ENCODE data around the gene RRP1. TPM values are rescaled to one million over a fixed set of nuclear protein-coding genes. Genes with fewer than 3 reads are reported as not detected.

RRP1 gene
- total RNA-seq, 1 experiment from 2014 or later: 53.9 TPM

- TF ChIP-seq JUND (IDR thresholded peaks at IDR 0.05) (no peak), CBX3 (IDR thresholded peaks at IDR 0.05; ENCODE audit: low read depth) (no peak), YY1 (IDR thresholded peaks at IDR 0.05; ENCODE audit: extremely low read depth, insufficient replicate concordance, low read depth, low read length) (no peak), CTCF (IDR thresholded peaks at IDR 0.05 in 2 of 3, conservative IDR thresholded peaks at IDR 0.05 in 1 of 3; ENCODE audit: borderline replicate concordance in 1 of 3, insufficient read depth in 1 of 3, low read depth in 2 of 3, low read length in 2 of 3) (no peak), SRF (IDR thresholded peaks at IDR 0.05; ENCODE audit: low read depth) (no peak), CEBPB (IDR thresholded peaks at IDR 0.05; ENCODE audit: low read depth) (no peak), SP1 (IDR thresholded peaks at IDR 0.05; ENCODE audit: low read depth) (no peak), RAD21 (IDR thresholded peaks at IDR 0.05; ENCODE audit: low read depth) (no peak), TCF7L2 (IDR thresholded peaks at IDR 0.05; ENCODE audit: borderline replicate concordance, extremely low read depth, insufficient read depth, insufficient read length) (no peak), REST (IDR thresholded peaks at IDR 0.05; ENCODE audit: low read depth) (no peak), EZH2phosphoT487 (IDR thresholded peaks at IDR 0.05; ENCODE audit: borderline replicate concordance) (no peak), SIN3A (IDR thresholded peaks at IDR 0.05; ENCODE audit: low read depth) (no peak), ELF1 (IDR thresholded peaks at IDR 0.05; ENCODE audit: borderline replicate concordance, low read depth) (no peak), ZBTB33 (IDR thresholded peaks at IDR 0.05; ENCODE audit: extremely low read depth, insufficient replicate concordance, low read length) (no peak), MAX (IDR thresholded peaks at IDR 0.05) (no peak), FOSL1 (IDR thresholded peaks at IDR 0.05; ENCODE audit: low read depth) (no peak), POLR2A (IDR thresholded peaks at IDR 0.05; ENCODE audit: borderline replicate concordance, extremely low read depth, insufficient read depth, insufficient read length) (no peak), ZNF274 (IDR thresholded peaks at IDR 0.05; ENCODE audit: low read depth, low read length) (no peak), POLR2AphosphoS5 (IDR thresholded peaks at IDR 0.05; ENCODE audit: low read depth, low read length) (no peak)
- ATAC-seq: no peak
- CTCF ChIA-PET: no interaction called here
Measured at GRCh38 chr21:43786300-43786806, 3.0 kb upstream of the RRP1 start.

More at GRCh38 chr21:43786300-43786806, 3.0 kb upstream of the RRP1 start:
- H3K9ac ChIP-seq (ENCODE audit: low read length): no peak overlapping the region
- H3K4me3 ChIP-seq (replicated peaks in 1 of 2; ENCODE audit: low read depth in 1 of 2, low read length in 2 of 2): no peak overlapping the region
- no peak overlapping the region for H2AFZ ChIP-seq (ENCODE audit: low read depth, low read length, poor library complexity, severe bottlenecking)
- no peaks in the 10 kb centered on the region; the same call in 1 of the 2 replicates for H4K20me1 ChIP-seq (ENCODE audit: insufficient read depth)
- H3K36me3 ChIP-seq (ENCODE audit: control insufficient read depth in 1 of 2, insufficient read depth in 2 of 2, low read length in 2 of 2): peaks cover 0 to 8% of the 10 kb centered on the region in 2 experiments; a peak in 1 of 4 replicates
- BruUV-seq (replicated peaks): no TSS peak
- H3K27me3 ChIP-seq (ENCODE audit: insufficient read depth, low read length): no peaks in the 10 kb centered on the region
- H3K9me3 ChIP-seq (ENCODE audit: control insufficient read depth in 1 of 2, insufficient read depth in 1 of 2, low read depth in 1 of 2, low read length in 2 of 2): no peaks in the 10 kb centered on the region
- intact Hi-C loops (cut with micrococcal nuclease): no loop called here
- peaks cover 20% of the 10 kb centered on the region for H3K79me2 ChIP-seq (ENCODE audit: insufficient read depth, low read length)
- ChIA-PET RAD21 (ENCODE audit: low non-redundant PET in 1 of 2, low total read pairs in 2 of 2, uncharacterized antibody in 2 of 2, unreplicated experiment in 2 of 2) (no interaction called here), POLR2A (no interaction called here)
- H3K9me2 ChIP-seq (ENCODE audit: insufficient read depth): no peaks in the 10 kb centered on the region
- no peak for DNase-seq (ENCODE audit: low read depth, low spot score)
- H3K27ac ChIP-seq (ENCODE audit: low read depth, low read length): no peak overlapping the region
- no peak overlapping the region for H3K4me2 ChIP-seq (ENCODE audit: low read length)
- H3K4me1 ChIP-seq (ENCODE audit: control insufficient read depth in 1 of 2, insufficient read depth in 2 of 2, low read length in 2 of 2): peaks cover 7 to 33% of the 10 kb centered on the region in 2 experiments; a peak in 3 of 4 replicates
